GM21576 (cell line): ENCODE data around the gene INKA2.
A peak's percentile ranks its signal among the peaks of the same experiment; 100 is the strongest.

Source experiments
- ATAC-seq: cut with Tn5 transposase; IDR thresholded peaks from one replicate; pipeline ENCODE4 v1.9.1; 2021; ENCODE audit warnings: mild to moderate bottlenecking, moderate library complexity; ENCODE audit not compliant: unreplicated experiment

The INKA2 gene

GRCh38 chr1:111739194-111739924, at the start of gene INKA2:
INKA2 (minus strand) TSS chr1:111739395; CDS start chr1:111739242, 153 bp downstream.
- peak; percentile 84 for ATAC-seq

GRCh38 chr1:111786669-111787207, 47.5 kb upstream of the INKA2 start:
- no peak for ATAC-seq

GRCh38 chr1:111784273-111784901, 45.2 kb upstream of the INKA2 start:
- no peak for ATAC-seq

GRCh38 chr1:111779546-111779945, 40.4 kb upstream of the INKA2 start:
- no peak for ATAC-seq

DNA sequence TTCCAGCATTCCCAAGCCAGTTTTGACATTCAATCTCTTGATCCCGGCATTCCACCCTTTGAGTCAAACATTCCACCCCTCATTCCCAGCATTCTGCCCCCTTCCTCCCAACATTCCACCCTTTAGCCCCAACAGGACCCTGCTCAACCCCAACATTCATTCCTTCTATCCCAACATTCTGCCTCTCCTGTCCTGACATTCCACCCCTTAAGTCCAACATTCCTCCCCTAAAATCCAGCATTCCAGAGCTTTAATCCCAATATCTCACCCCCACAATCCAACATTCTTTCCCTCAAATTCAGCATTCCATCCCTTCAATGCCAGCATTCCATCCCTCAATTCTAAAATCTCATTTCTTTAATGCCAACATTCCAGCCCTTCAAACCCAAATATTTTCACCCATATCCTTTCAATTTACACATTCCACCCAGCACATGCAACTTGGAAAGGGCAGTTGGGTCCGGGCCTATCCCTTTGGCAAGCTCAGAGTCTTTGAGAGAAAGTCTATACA, 39.4 kb upstream of the INKA2 start:
- ATAC-seq, result no peak

DNA sequence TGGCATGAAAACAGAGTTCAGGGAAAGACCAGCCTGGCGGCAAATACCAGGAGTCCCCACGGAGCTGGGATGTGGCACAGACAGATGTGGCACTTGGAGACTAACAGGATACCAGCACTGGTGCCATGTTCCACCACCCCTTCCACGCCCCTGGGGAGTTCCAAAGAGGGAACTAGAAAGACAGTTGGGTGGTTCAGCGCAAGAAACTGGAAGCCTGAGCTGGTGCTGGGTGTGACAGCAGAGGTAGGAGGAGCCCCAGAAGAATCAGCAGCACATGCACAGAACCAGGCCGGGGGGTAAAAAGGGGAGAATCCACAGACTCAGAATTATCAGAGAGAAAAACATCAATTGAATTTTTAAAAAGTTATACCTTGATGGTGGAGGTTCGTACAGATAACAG, 38.9 kb upstream of the INKA2 start:
- ATAC-seq, result no peak

DNA sequence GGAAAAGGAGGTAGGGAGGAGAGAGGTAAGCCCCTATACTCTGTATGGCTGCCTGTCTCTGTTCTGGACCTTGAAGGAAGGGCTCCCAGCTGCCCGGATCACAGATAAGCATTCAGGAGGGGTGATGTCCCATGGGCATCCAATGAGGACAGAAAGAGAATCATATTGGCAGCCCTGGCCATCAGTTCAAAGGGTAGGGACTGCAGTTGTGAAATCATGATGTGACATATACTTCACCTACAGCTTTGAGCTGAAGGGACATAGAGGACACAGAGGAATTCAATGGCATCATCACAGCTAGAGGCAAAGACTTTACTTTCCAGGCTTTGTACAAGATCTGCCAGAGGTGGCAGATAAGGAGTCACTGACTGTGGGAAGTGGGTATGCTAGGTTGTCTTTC, 38.1 kb upstream of the INKA2 start:
- ATAC-seq, result no peak

DNA sequence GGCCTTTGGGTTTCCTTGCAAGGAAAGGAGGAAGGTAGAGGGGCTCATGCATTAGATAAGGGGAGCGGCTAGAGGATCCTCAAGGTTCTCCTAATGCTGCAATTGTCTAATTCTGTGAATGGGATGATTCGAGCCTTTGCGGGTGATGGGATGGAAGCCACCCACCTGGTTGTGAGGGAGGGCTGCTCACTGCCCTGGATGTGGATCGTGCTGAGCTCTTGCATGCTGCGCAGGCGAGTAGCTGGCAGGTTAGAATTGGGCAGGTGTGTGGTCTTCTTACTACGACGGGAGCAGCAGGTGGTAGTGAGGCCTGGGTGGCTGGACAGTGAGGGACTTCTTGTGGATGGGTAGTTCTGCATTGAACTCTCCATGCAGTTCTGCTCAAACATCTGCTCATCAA, 37.7 kb upstream of the INKA2 start:
- ATAC-seq, result no peak

DNA sequence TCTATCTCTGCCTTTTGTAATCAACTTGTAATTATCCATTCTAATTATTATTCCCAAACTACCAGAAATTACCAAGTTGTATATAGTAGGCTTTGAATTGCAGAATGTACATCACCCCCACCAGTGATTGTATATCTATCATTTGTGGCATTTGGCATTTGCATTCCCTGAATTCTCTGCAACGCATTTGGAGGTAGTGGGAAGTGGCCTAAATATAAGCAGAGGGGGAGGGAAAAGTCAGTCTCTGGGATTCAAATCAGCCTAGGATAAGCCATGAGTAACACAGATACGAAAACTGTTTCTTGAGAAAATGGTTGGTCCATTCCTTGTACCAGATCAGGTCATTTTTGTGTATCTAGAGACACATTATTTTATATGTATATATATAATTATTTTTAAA, 37.2 kb upstream of the INKA2 start:
- ATAC-seq, result no peak

DNA sequence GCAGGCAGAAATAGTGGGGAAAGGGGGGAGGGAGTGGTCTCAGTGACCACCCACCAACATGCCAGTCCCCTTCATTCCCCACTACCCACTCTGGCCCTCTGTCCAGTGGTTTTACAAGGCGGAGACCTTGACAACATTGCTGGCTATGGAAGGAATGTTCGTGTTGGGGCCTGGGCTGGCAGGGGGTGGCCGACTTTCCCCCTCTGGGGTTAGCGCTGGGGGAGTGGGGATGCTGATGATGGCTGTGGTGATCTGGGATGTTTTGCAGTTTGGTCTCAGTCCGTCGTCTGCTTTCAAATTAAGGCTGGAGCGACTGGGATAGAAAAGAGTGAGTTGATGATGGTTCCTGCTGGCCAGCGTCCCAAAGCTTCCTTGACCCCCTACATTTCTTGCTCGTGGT, 36.8 kb upstream of the INKA2 start:
- ATAC-seq, result no peak

DNA sequence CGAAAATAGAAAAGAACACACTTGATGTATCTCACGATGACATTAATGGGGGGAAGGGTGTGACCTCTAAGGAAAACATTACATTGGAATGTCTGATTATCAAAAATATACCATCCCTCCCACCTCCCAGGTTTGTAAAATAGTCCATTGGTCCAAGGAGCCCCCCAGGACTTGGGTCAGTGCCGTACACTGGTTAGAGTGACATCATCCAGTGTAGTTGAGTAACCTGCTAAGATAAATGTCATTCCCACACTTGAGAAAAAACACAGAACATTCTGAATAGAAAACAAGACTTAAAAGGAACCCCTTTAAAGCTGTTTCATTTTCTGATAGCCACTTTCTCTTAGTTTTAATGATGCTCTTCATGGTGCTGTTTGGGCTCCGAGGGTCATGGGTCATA, 31.7 kb upstream of the INKA2 start:
- no peak for ATAC-seq

DNA sequence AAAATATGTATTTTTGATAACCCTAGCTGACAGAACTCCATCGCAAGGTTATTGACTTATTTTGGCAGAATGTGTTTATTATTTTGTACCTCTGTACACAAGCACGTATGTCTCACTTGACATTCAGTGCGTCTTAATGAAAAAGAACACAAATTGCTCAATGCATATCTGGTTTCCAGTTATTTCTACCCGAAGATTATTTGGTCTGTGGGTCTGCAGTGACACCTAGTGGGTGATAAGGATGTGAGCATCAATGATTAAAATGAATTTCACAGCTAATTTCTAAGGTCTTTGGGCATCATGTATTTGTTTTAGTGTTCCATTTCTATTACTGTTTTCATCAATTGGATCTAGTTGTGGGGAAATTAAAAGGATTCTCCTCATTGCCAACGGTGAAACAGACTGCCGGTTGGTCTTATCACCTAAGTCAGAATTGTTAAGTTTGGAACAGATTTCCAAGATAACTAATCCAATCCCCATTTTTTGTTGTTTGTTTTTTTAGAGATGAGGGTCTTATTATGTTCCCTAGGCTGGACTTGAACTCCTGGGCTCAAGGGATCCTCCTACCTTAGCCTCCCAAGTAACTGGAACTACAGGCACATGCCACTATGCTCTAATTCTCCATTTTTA, 30.4 kb upstream of the INKA2 start:
- no peak for ATAC-seq

GRCh38 chr1:111768625-111769024, 29.4 kb upstream of the INKA2 start:
- ATAC-seq, result no peak

GRCh38 chr1:111768023-111768422, 28.8 kb upstream of the INKA2 start:
- no peak for ATAC-seq

- no peak for ATAC-seq
Measured at GRCh38 chr1:111762332-111762731, 23.1 kb upstream of the INKA2 start.

DNA sequence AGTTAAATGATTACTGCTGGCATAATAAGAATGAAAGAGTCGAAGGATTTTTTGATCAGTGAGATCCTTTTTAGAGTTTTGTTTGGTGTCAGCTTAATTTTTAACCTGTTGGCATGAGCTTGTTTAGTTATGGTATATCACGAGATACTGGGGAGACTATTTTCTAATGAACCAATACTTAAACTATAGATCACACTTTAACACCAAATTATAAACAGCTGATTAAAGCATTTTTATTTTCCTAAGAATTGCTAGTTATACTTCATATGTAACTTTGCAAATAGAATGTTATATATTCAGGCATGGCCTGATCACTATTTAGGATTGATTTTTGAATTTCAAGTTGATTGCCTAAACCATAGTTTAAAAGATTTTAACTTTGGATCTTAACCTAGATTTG, 22.5 kb upstream of the INKA2 start:
- no peak for ATAC-seq

- no peak for ATAC-seq
Measured at GRCh38 chr1:111758373-111758772, 19.2 kb upstream of the INKA2 start.

- no peak for ATAC-seq
Measured at GRCh38 chr1:111756124-111756513, 16.9 kb upstream of the INKA2 start.

GRCh38 chr1:111755331-111756123, 16.3 kb upstream of the INKA2 start, which contains the start of gene DDX20:
DDX20 (plus strand) TSS chr1:111755901; CDS start chr1:111755925, 24 bp downstream.
- ATAC-seq, result peak; percentile 92

DNA sequence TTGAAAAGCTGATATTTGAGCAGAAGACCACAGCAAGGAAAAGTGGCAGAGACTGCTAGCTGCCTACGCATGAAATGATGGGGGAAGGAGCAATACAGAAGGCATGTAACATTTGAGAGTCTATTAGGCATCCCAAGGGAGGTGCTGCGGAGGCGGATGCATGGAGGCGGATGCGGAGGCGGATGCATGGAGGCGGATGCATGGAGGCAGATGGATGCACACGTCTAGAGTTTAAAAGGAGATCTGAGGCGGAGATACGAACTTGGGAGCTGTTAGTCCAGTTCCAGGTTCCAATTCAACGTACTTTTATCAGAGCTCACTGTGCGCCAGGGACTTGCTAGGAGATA, 15.8 kb upstream of the INKA2 start:
- peak; percentile 10 for ATAC-seq
